ENCODE data around the gene NUP153. TPM values are rescaled to one million over a fixed set of nuclear protein-coding genes. Genes with fewer than 3 reads are reported as not detected.

The NUP153 gene
- total and polyA plus RNA-seq, 2 donors (not counting 1 experiment from before 2014, with no cell fraction given), result 17.9 to 70.5 TPM

GRCh38 chr6:17610835-17611234 lies 95.9 kb downstream of the NUP153 start:
- Histone ChIP-seq H3K27me3 (replicated peaks in 1 of 4; ENCODE audit: control extremely low read depth in 1 of 4, control insufficient read depth in 3 of 4, insufficient read depth in 4 of 4, low read length in 3 of 4) (no peaks in the 10 kb centered on the region), H3K4me1 (ENCODE audit: control insufficient read depth in 2 of 2, insufficient read depth in 2 of 2, low read length in 2 of 2) (no peaks in the 10 kb centered on the region), H3K4me2 (replicated peaks; ENCODE audit: low read depth, low read length, poor library complexity, severe bottlenecking) (no peak overlapping the region), H3K27ac (ENCODE audit: low read length in 2 of 2) (no peak overlapping the region), H3K4me3 (ENCODE audit: control extremely low read depth in 1 of 5, extremely low read depth in 1 of 5, insufficient read depth in 1 of 5, low read depth in 2 of 5, low read length in 4 of 5) (no peak overlapping the region), H3K36me3 (replicated peaks in 1 of 2; ENCODE audit: control extremely low read depth in 1 of 2, control insufficient read depth in 1 of 2, extremely low read depth in 1 of 2, insufficient read depth in 2 of 2, low read length in 1 of 2) (peaks cover 2 to 8% of the 10 kb centered on the region in 2 experiments), H2AFZ (ENCODE audit: insufficient read depth, low read depth, low read length, poor library complexity, severe bottlenecking) (no peak overlapping the region), H3K9me3 (ENCODE audit: control extremely low read depth in 1 of 3, control insufficient read depth in 2 of 3, insufficient read depth in 1 of 3, low read length in 2 of 3) (no peaks in the 10 kb centered on the region), H4K20me1 (ENCODE audit: control insufficient read depth, insufficient read depth, low read length, poor library complexity, severe bottlenecking) (no peaks in the 10 kb centered on the region), H3K79me2 (ENCODE audit: control insufficient read depth, insufficient read depth, low read length) (no peaks in the 10 kb centered on the region), H3K9ac (ENCODE audit: low read length) (no peak overlapping the region)
- no peaks in the 10 kb centered on the region for H3K9me3 Mint-ChIP-seq (ENCODE audit: insufficient read depth)
- ChIA-PET CTCF (no interaction called here), POLR2A (no interaction called here)
- WGBS (ENCODE audit: insufficient coverage), result no CpG with 5 or more reads among the region's 3 CpGs
- DNase-seq (no peak), ATAC-seq (ENCODE audit: low read depth) (no peak)
- no peak overlapping the region for H3K27ac Mint-ChIP-seq
- TF ChIP-seq CTCF (IDR thresholded peaks at IDR 0.05), result no peak
- H3K4me3 Mint-ChIP-seq, result no peak overlapping the region
- H3K27me3 Mint-ChIP-seq, result no peaks in the 10 kb centered on the region
- intact Hi-C loops (cut with micrococcal nuclease), result no loop called here
- H3K4me1 Mint-ChIP-seq, result no peaks in the 10 kb centered on the region

- intact Hi-C loops (cut with micrococcal nuclease), result loop anchor here (10.0 kb wide), 1 partner anchor 58 kb away; no protein-coding TSS in a partner anchor
- no peak overlapping the region for H3K27ac ChIP-seq (ENCODE audit: low read length in 2 of 2)
- no peaks in the 10 kb centered on the region for H4K20me1 ChIP-seq (ENCODE audit: control insufficient read depth, insufficient read depth, low read length, poor library complexity, severe bottlenecking)
- H3K27me3 ChIP-seq (replicated peaks in 1 of 4; ENCODE audit: control extremely low read depth in 1 of 4, control insufficient read depth in 3 of 4, insufficient read depth in 4 of 4, low read length in 3 of 4), result no peaks in the 10 kb centered on the region
- H3K4me1 Mint-ChIP-seq, result no peaks in the 10 kb centered on the region
- no peak overlapping the region for H3K9ac ChIP-seq (ENCODE audit: low read length)
- no peak overlapping the region for H3K4me2 ChIP-seq (replicated peaks; ENCODE audit: low read depth, low read length, poor library complexity, severe bottlenecking)
- no peak overlapping the region for H2AFZ ChIP-seq (ENCODE audit: insufficient read depth, low read depth, low read length, poor library complexity, severe bottlenecking)
- H3K27me3 Mint-ChIP-seq, result no peaks in the 10 kb centered on the region
- peaks cover 13% of the 10 kb centered on the region for H3K79me2 ChIP-seq (ENCODE audit: control insufficient read depth, insufficient read depth, low read length)
- no peak overlapping the region for H3K4me3 ChIP-seq (ENCODE audit: control extremely low read depth in 1 of 5, extremely low read depth in 1 of 5, insufficient read depth in 1 of 5, low read depth in 2 of 5, low read length in 4 of 5)
- H3K36me3 ChIP-seq (replicated peaks in 1 of 2; ENCODE audit: control extremely low read depth in 1 of 2, control insufficient read depth in 1 of 2, extremely low read depth in 1 of 2, insufficient read depth in 2 of 2, low read length in 1 of 2), result peaks cover 0 to 3% of the 10 kb centered on the region in 2 experiments
- no peak overlapping the region for H3K27ac Mint-ChIP-seq
- H3K4me3 Mint-ChIP-seq, result no peak overlapping the region
- TF ChIP-seq CTCF (IDR thresholded peaks at IDR 0.05) (no peak), EZH2 (IDR thresholded peaks at IDR 0.05; ENCODE audit: borderline replicate concordance, insufficient read depth, low read depth, low read length, poor library complexity, severe bottlenecking) (no peak)
- ATAC-seq (ENCODE audit: low read depth), result no peak
- no peak for DNase-seq
- H3K9me3 ChIP-seq (ENCODE audit: control extremely low read depth in 1 of 3, control insufficient read depth in 2 of 3, insufficient read depth in 1 of 3, low read length in 2 of 3), result no peaks in the 10 kb centered on the region
- H3K9me3 Mint-ChIP-seq (ENCODE audit: insufficient read depth), result no peaks in the 10 kb centered on the region
- WGBS (ENCODE audit: insufficient coverage), result 100% methylated on average over 4 of the region's 4 CpGs
- CTCF ChIA-PET, result no interaction called here
- POLR2A ChIA-PET, result no interaction called here
- H3K4me1 ChIP-seq (ENCODE audit: control insufficient read depth in 2 of 2, insufficient read depth in 2 of 2, low read length in 2 of 2), result peaks cover 1 to 3% of the 10 kb centered on the region in 2 donors
Observed at GRCh38 chr6:17606606-17607005, 100.1 kb downstream of the NUP153 start.
